HCT116 (cell line): ENCODE data around the gene PRPS1. TPM values are rescaled to one million over a fixed set of nuclear protein-coding genes. Genes with fewer than 3 reads are reported as not detected.

Source experiments
- ATAC-seq: fragments of 200-7000 bp; cut with Tn5 transposase; 2 replicates; pipeline ENCODE4 v1.9.1; 2020; ENCODE audit warnings: mild to moderate bottlenecking, moderate library complexity
- BruUV-seq: library from RNA; stranded (reverse); fragments of 400-500 nt; replicated peaks from 2 replicates; lab custom pipeline; 2021; lab: Mats Ljungman, UMichigan
- CTCF ChIA-PET: fragments of 300-600 bp; sonication (Branson Sonifier 250); formaldehyde crosslinking; loops from one replicate; lab custom pipeline; 2021; ENCODE audit warnings: antibody characterized with exemption; lab: Charles Lee
- POLR2A ChIA-PET: fragments of 300-600, 350-600 bp; sonication (Branson Sonifier 250); formaldehyde crosslinking; loops from one replicate; lab custom pipeline; 2021; ENCODE audit warnings: antibody characterized with exemption; lab: Charles Lee
- RAD21 ChIA-PET, 2 experiments: fragments of 300-600 bp; sonication (Branson Sonifier 250); formaldehyde crosslinking; loops; one replicate each; lab custom pipeline; 2023; ENCODE audit warnings: low total read pairs in 2 of 2; ENCODE audit not compliant: uncharacterized antibody in 2 of 2, unreplicated experiment in 2 of 2, low non-redundant PET in 1 of 2; lab: Charles Lee
- DNase-seq: peaks from one replicate; pipeline ENCODE4 v3.0.0-alpha.2; 2010; ENCODE audit warnings: low read depth, low spot score
- H2AFZ ChIP-seq: fragments of 200-600 bp; shearing (Covaris generic), sonication (generic); 2 replicates; pipeline ENCODE4 v1.6.1; 2017; ENCODE audit warnings: low read depth, mixed run types, mixed read lengths, antibody characterized with exemption, low read length; ENCODE audit not compliant: poor library complexity, severe bottlenecking
- H3K27ac ChIP-seq: 2 replicates; pipeline ENCODE4 v1.5.1; 2012; ENCODE audit warnings: low read depth, low read length
- H3K27me3 ChIP-seq: fragments of 200-600 bp; sonication (generic); 2 replicates; pipeline ENCODE4 v1.6.1; 2016; ENCODE audit warnings: mixed run types, low read length, mixed read lengths; ENCODE audit not compliant: insufficient read depth
- H3K36me3 ChIP-seq, 2 experiments: fragments of 200-500 bp in 1 of 2; fragments of 200-600 bp in 1 of 2; sonication (Bioruptor generic) in 1 of 2; sonication (generic) in 1 of 2; 2 replicates each; pipeline versions ENCODE4 v1.5.1 to v1.6.1; 2014 to 2016; ENCODE audit warnings: low read length in 2 of 2, inconsistent platforms in 1 of 2, mixed read lengths in 1 of 2, mixed run types in 1 of 2; ENCODE audit not compliant: insufficient read depth in 2 of 2, control insufficient read depth in 1 of 2
- H3K4me1 ChIP-seq, 2 experiments: fragments of 200-600 bp in 1 of 2; sonication (generic) in 1 of 2; 2 replicates each; pipeline versions ENCODE4 v1.5.1 to v1.6.1; 2012 to 2017; ENCODE audit warnings: low read length in 2 of 2, inconsistent platforms in 1 of 2, mild to moderate bottlenecking in 1 of 2, mixed read lengths in 1 of 2, mixed run types in 1 of 2, moderate library complexity in 1 of 2; ENCODE audit not compliant: insufficient read depth in 2 of 2, control insufficient read depth in 1 of 2
- H3K4me2 ChIP-seq: fragments of 200-600 bp; sonication (generic); 2 replicates; pipeline ENCODE4 v1.6.1; 2017; ENCODE audit warnings: mixed run types, low read length, mixed read lengths
- H3K4me3 ChIP-seq, 2 experiments: fragments of 200-600 bp in 1 of 2; sonication (generic) in 1 of 2; replicated peaks in 1 of 2; 2 replicates each; pipeline ENCODE4 v1.5.1; 2011 to 2016; ENCODE audit warnings: low read length in 2 of 2, control low read depth in 1 of 2, low read depth in 1 of 2, mild to moderate bottlenecking in 1 of 2, mixed read lengths in 1 of 2, mixed run types in 1 of 2
- H3K79me2 ChIP-seq: fragments of 200-600 bp; sonication (generic); 2 replicates; pipeline ENCODE4 v1.6.1; 2017; ENCODE audit warnings: mild to moderate bottlenecking, mixed run types, low read length, moderate library complexity, mixed read lengths; ENCODE audit not compliant: insufficient read depth
- H3K9ac ChIP-seq: fragments of 200-600 bp; sonication (generic); 2 replicates; pipeline ENCODE4 v1.6.1; 2016; ENCODE audit warnings: low read length, mixed read lengths
- H3K9me2 ChIP-seq: fragments of 200-600 bp; sonication (generic), shearing (Covaris generic); 2 replicates; pipeline ENCODE4 v1.6.1; 2017; ENCODE audit warnings: mixed run types, mild to moderate bottlenecking, moderate library complexity; ENCODE audit not compliant: insufficient read depth
- H3K9me3 ChIP-seq, 2 experiments: fragments of 200-500 bp in 1 of 2; fragments of 200-600 bp in 1 of 2; sonication (Bioruptor generic) in 1 of 2; sonication (generic) in 1 of 2; 2 replicates each; pipeline ENCODE4 v1.6.1; 2014 to 2017; ENCODE audit warnings: low read length in 2 of 2, mixed read lengths in 2 of 2, inconsistent platforms in 1 of 2, low read depth in 1 of 2, mild to moderate bottlenecking in 1 of 2, mixed run types in 1 of 2, moderate library complexity in 1 of 2; ENCODE audit not compliant: control insufficient read depth in 1 of 2, insufficient read depth in 1 of 2
- H4K20me1 ChIP-seq: fragments of 200-600 bp; sonication (generic), shearing (Covaris generic); 2 replicates; pipeline ENCODE4 v1.6.1; 2017; ENCODE audit warnings: mixed run types, mild to moderate bottlenecking, moderate library complexity; ENCODE audit not compliant: insufficient read depth
- CBX3 ChIP-seq: IDR thresholded peaks from 2 replicates; pipeline ENCODE4 v1.6.1; 2012; ENCODE audit warnings: low read depth
- CEBPB ChIP-seq: IDR thresholded peaks from 2 replicates; pipeline ENCODE4 v1.6.1; 2012; ENCODE audit warnings: low read depth
- FOSL1 ChIP-seq: IDR thresholded peaks from 2 replicates; pipeline ENCODE4 v1.6.1; 2012; ENCODE audit warnings: low read depth
- MAX ChIP-seq: IDR thresholded peaks from 2 replicates; pipeline ENCODE4 v1.6.1; 2012
- POLR2A ChIP-seq: IDR thresholded peaks from 2 replicates; pipeline ENCODE4 v1.7.0; 2011; ENCODE audit warnings: borderline replicate concordance; ENCODE audit not compliant: insufficient read depth, insufficient read length; ENCODE audit errors: extremely low read depth
- POLR2AphosphoS5 ChIP-seq: IDR thresholded peaks from 2 replicates; pipeline ENCODE4 v1.6.1; 2011; ENCODE audit warnings: mild to moderate bottlenecking, low read depth, low read length, moderate library complexity
- RAD21 ChIP-seq: IDR thresholded peaks from 2 replicates; pipeline ENCODE4 v1.6.1; 2012; ENCODE audit warnings: low read depth, mild to moderate bottlenecking
- REST ChIP-seq: IDR thresholded peaks from 2 replicates; pipeline ENCODE4 v1.6.1; 2012; ENCODE audit warnings: low read depth
- SP1 ChIP-seq: IDR thresholded peaks from 2 replicates; pipeline ENCODE4 v1.6.1; 2012; ENCODE audit warnings: low read depth
- ZNF274 ChIP-seq: fragments of 200-500 bp; sonication (Bioruptor generic); IDR thresholded peaks from 2 replicates; pipeline ENCODE4 v1.6.1; 2014; ENCODE audit warnings: mild to moderate bottlenecking, low read depth, low read length, inconsistent platforms
- intact Hi-C: fragments of 100-400 bp; cut with micrococcal nuclease; formaldehyde crosslinking; loops from 2 replicates; pipeline ENCODE4 v1.10.0; 2022
- total RNA-seq: library from RNA; stranded (reverse); gene quantifications from one replicate; pipeline ENCODE4 v1.2.1, GENCODE V29; 2021; ENCODE audit not compliant: unreplicated experiment

The PRPS1 gene
- total RNA-seq, 1 experiment from 2014 or later, result 62.6 TPM

GRCh38 chrX:107602694-107603239 is 25.5 kb upstream of the PRPS1 start:
- H3K4me1 ChIP-seq, result no peaks in the 10 kb centered on the region
- H3K27me3 ChIP-seq, result no peaks in the 10 kb centered on the region
- BruUV-seq, result no TSS peak
- H3K9ac ChIP-seq, result no peak overlapping the region
- ChIA-PET POLR2A (no interaction called here), CTCF (no interaction called here), RAD21 (no interaction called here)
- no peak overlapping the region for H2AFZ ChIP-seq
- TF ChIP-seq POLR2AphosphoS5 (no peak), REST (no peak), FOSL1 (no peak), RAD21 (no peak), CBX3 (no peak), POLR2A (no peak), ZNF274 (no peak), SP1 (no peak), CEBPB (no peak), MAX (no peak)
- H3K4me3 ChIP-seq, result no peak overlapping the region
- H3K9me3 ChIP-seq, result no peaks in the 10 kb centered on the region
- H3K79me2 ChIP-seq, result no peaks in the 10 kb centered on the region
- DNase-seq (no peak), ATAC-seq (no peak)
- H3K9me2 ChIP-seq, result no peaks in the 10 kb centered on the region
- no peaks in the 10 kb centered on the region for H4K20me1 ChIP-seq
- H3K36me3 ChIP-seq, result no peaks in the 10 kb centered on the region
- H3K4me2 ChIP-seq, result no peak overlapping the region
- H3K27ac ChIP-seq, result no peak overlapping the region
- intact Hi-C loops, result no loop called here
